Breast epithelium (tissue), 4 donors: ENCODE measurements around the gene GRM2. TPM values are rescaled to one million over a fixed set of nuclear protein-coding genes. Genes with fewer than 3 reads are reported as not detected.

Source experiments
- DNase-seq, 2 donors: peaks; one replicate each; pipeline ENCODE4 v3.0.0-alpha.2; 2019; ENCODE audit warnings: low spot score in 2 of 2
- H3K27ac ChIP-seq, 2 donors: fragments of 200-600 bp; sonication (generic) in 1 of 2; one replicate each; pipeline ENCODE4 v1.5.1; 2016 to 2019; ENCODE audit warnings: mild to moderate bottlenecking in 1 of 2
- H3K27me3 ChIP-seq, 2 donors: fragments of 200-600 bp; sonication (generic) in 1 of 2; one replicate each; pipeline versions ENCODE4 v1.5.1 to v1.6.0; 2017 to 2019; ENCODE audit warnings: control low read depth in 1 of 2, mild to moderate bottlenecking in 1 of 2
- H3K36me3 ChIP-seq: fragments of 200-600 bp; one replicate; pipeline ENCODE4 v1.5.1; 2019
- H3K4me1 ChIP-seq, 2 donors: fragments of 200-600 bp; sonication (generic); one replicate each; pipeline ENCODE4 v1.5.1; 2016 to 2019; ENCODE audit warnings: control low read depth in 1 of 2
- H3K4me3 ChIP-seq, 3 donors: fragments of 200-600 bp; sonication (generic); 1 replicate in 2 of 3; 2 replicates in 1 of 3; pipeline ENCODE4 v1.5.1; 2016 to 2019; ENCODE audit warnings: mild to moderate bottlenecking in 3 of 3, moderate library complexity in 2 of 3
- H3K9me3 ChIP-seq, 2 donors: fragments of 200-600 bp; sonication (generic) in 1 of 2; one replicate each; pipeline ENCODE4 v1.5.1; 2016 to 2019; ENCODE audit warnings: control low read depth in 1 of 2
- CTCF ChIP-seq, 3 donors: fragments of 450-650 bp; IDR thresholded peaks; one replicate each; pipeline ENCODE4 v1.5.1; 2016 to 2017; ENCODE audit warnings: antibody characterized with exemption in 3 of 3, mild to moderate bottlenecking in 3 of 3, moderate library complexity in 3 of 3
- POLR2A ChIP-seq: fragments of 450-650 bp; IDR thresholded peaks from one replicate; pipeline ENCODE4 v1.6.1; 2016; ENCODE audit warnings: antibody characterized with exemption, mild to moderate bottlenecking, moderate library complexity
- POLR2AphosphoS5 ChIP-seq, 3 donors: sonication (generic); formaldehyde crosslinking; IDR thresholded peaks; one replicate each; pipeline ENCODE4 v1.6.1; 2017; ENCODE audit warnings: antibody characterized with exemption in 3 of 3
- intact Hi-C: fragments of 100-400 bp; cut with DNase I; formaldehyde crosslinking; loops from one replicate; pipeline ENCODE4 v1.15.1; 2023; ENCODE audit warnings: low total_unique reads
- total RNA-seq, 3 donors: library from RNA; depleted of rRNA; stranded (reverse); fragments of >200 nt; gene quantifications; one replicate each; pipeline ENCODE4 v1.1.0, GENCODE V29; 2016

GRM2 gene
- total RNA-seq, 3 donors from 2014 or later = 1.3 TPM; not detected in 2

GRCh38 chr3:51698209-51698608 is 8.7 kb upstream of the GRM2 start:
- no peaks in the 10 kb centered on the region for H3K27me3 ChIP-seq
- H3K36me3 ChIP-seq = no peaks in the 10 kb centered on the region
- H3K4me3 ChIP-seq = no peak overlapping the region
- DNase-seq = no peak
- H3K9me3 ChIP-seq = no peaks in the 10 kb centered on the region
- H3K4me1 ChIP-seq = no peaks in the 10 kb centered on the region
- H3K27ac ChIP-seq = no peak overlapping the region
- TF ChIP-seq POLR2AphosphoS5 (IDR thresholded peaks at IDR 0.05) (no peak), POLR2A (no peak)
- intact Hi-C loops = no loop called here

- no peak overlapping the region for H3K4me3 ChIP-seq
- H3K27ac ChIP-seq = no peak overlapping the region
- H3K27me3 ChIP-seq = no peaks in the 10 kb centered on the region
- no peaks in the 10 kb centered on the region for H3K9me3 ChIP-seq
- H3K36me3 ChIP-seq = no peaks in the 10 kb centered on the region
- TF ChIP-seq POLR2AphosphoS5 (IDR thresholded peaks at IDR 0.05) (no peak), POLR2A (no peak), CTCF (IDR thresholded peaks at IDR 0.05) (no peak)
- no peaks in the 10 kb centered on the region for H3K4me1 ChIP-seq
- intact Hi-C loops = no loop called here
- DNase-seq = no peak
These were observed 6.5 kb upstream of the GRM2 start for GRCh38 chr3:51700403-51700802.

- Histone ChIP-seq H3K27me3 (no peaks in the 10 kb centered on the region), H3K27ac (no peak overlapping the region), H3K36me3 (no peaks in the 10 kb centered on the region)
These were observed 4.7 kb upstream of the GRM2 start for GRCh38 chr3:51702156-51702555.

GRCh38 chr3:51703068-51703760 is 3.7 kb upstream of the GRM2 start:
- Histone ChIP-seq H3K36me3 (no peaks in the 10 kb centered on the region), H3K27ac (no peak overlapping the region), H3K4me3 (no peak overlapping the region), H3K27me3 (no peaks in the 10 kb centered on the region), H3K9me3 (no peaks in the 10 kb centered on the region), H3K4me1 (no peaks in the 10 kb centered on the region)
- TF ChIP-seq POLR2AphosphoS5 (IDR thresholded peaks at IDR 0.05) = no peak
- no peak for TF ChIP-seq POLR2A
- TF ChIP-seq CTCF (IDR thresholded peaks at IDR 0.05) = no peak
- intact Hi-C loops = no loop called here
- DNase-seq = no peak

More at GRCh38 chr3:51702156-51702555, 4.7 kb upstream of the GRM2 start:
- Histone ChIP-seq H3K9me3 (no peaks in the 10 kb centered on the region), H3K4me3 (no peak overlapping the region), H3K4me1 (no peaks in the 10 kb centered on the region)
- intact Hi-C loops = no loop called here
- TF ChIP-seq POLR2AphosphoS5 (IDR thresholded peaks at IDR 0.05) = no peak
- no peak for TF ChIP-seq CTCF (IDR thresholded peaks at IDR 0.05)
- DNase-seq = no peak

- Histone ChIP-seq H3K9me3 (no peaks in the 10 kb centered on the region), H3K27me3 (no peaks in the 10 kb centered on the region), H3K4me3 (no peak overlapping the region), H3K36me3 (no peaks in the 10 kb centered on the region), H3K4me1 (no peaks in the 10 kb centered on the region), H3K27ac (no peak overlapping the region)
- no peak for TF ChIP-seq POLR2A
- no peak for TF ChIP-seq CTCF (IDR thresholded peaks at IDR 0.05)
- DNase-seq = no peak
- intact Hi-C loops = no loop called here
These were observed 2.9 kb upstream of the GRM2 start for GRCh38 chr3:51703761-51704510.
